HG03565 (cell line): ENCODE results near the gene SRRD.

Experiments
- ATAC-seq: cut with Tn5 transposase; IDR thresholded peaks from one replicate; pipeline ENCODE4 v1.9.1; 2021; ENCODE audit warnings: mild to moderate bottlenecking, moderate library complexity; ENCODE audit not compliant: unreplicated experiment

Gene SRRD

GRCh38 chr22:26452236-26453016 is 31.3 kb upstream of the SRRD start:
- no peak for ATAC-seq

GRCh38 chr22:26453216-26453615 is 30.5 kb upstream of the SRRD start:
- ATAC-seq = no peak

GRCh38 chr22:26453812-26454500 is 29.7 kb upstream of the SRRD start:
- ATAC-seq = no peak

DNA sequence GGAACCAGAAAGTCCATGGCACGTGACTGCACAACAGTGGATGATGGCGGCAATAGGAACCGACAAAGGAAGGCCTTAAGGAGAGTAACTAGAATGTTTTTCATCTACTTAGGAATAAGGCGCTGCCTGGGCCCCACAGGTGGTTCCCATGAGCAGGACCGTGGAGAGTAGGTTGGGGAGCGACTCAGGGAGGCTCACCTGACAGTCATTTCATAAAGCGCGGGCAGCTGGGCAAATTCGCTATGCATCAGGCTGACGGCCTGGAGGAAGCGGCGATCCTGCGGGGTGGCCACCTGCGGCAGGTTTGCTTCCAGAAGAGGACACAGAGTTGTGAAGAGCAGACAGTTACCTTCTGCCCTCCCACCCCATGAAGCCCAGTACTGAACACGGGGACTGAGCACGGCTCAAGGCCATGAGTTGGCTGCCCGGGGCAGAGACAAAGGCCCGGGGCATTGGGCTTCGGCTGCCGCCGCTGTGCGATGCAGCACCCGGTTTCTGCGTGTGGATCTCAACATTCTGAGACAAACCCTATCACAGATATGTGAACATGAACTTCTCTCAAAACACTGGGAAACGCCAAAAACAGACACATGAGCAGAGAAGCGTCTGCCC is 25.9 kb upstream of the SRRD start:
- ATAC-seq = no peak

DNA sequence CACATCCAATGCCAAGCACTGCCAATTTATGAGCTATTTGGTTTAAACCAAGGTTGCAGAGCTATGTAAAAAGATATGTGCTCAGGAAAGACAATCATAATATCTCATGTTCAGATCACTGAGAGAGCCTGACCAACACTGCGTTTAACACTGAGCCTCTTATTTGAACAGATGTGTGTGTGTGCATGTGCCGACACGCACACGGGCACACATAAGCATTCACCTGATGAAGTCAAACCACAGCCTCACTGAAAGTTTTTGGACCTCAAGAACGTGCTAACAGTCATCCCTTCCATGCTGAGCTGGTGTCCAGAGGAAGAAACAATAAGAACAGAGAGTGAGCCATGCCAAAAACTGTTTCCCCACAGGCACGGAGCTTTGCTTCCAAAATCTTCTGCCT is 23.5 kb upstream of the SRRD start:
- no peak for ATAC-seq

GRCh38 chr22:26461188-26461810 is 22.4 kb upstream of the SRRD start:
- no peak for ATAC-seq

GRCh38 chr22:26462051-26462450 is 21.6 kb upstream of the SRRD start:
- no peak for ATAC-seq

DNA sequence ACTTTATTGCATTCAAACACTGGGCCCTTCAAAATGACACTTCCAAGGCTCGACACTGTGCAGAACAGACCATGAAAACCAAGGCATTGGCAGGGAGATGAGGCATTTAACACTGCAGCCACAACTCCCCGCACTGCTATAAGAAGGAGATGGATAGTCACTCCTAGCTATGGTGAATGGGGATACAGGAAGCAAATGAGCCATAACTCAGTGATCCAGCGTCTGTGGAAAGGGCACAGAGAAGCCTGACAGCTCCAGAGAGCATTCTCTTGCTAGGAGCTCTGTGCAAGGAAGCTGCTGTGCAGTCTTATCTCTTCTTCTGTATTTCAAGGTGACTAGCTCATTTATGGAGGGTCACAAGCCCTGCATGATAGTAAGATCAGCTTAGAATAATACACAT is 21.0 kb upstream of the SRRD start:
- no peak for ATAC-seq

GRCh38 chr22:26463101-26463661 is 20.5 kb upstream of the SRRD start:
- no peak for ATAC-seq

- ATAC-seq = no peak
Observed at GRCh38 chr22:26463688-26464087, 20.0 kb upstream of the SRRD start.

GRCh38 chr22:26464312-26464711 is 19.4 kb upstream of the SRRD start:
- ATAC-seq = no peak

GRCh38 chr22:26466196-26466595 is 17.5 kb upstream of the SRRD start:
- no peak for ATAC-seq

DNA sequence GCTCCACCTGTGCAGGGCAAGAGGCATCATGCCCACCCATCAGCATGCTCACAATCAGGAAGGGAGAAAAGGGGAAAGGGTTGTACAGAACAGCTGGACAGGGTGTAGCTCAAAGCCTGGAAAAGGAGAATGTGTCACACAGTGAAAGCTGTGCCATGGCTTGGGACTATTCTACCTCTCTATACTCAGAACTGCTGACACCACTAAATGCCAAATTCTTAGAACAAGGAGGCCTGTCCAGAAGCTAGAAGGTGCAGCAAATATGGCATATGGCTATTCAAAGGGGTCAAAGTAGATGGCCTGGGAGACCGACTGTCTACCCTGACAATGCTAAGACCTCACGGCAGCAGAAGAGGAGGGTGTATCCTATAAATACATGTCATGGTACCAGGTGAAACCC is 12.9 kb upstream of the SRRD start:
- no peak for ATAC-seq

- ATAC-seq = no peak
Observed at GRCh38 chr22:26471522-26471921, 12.2 kb upstream of the SRRD start.

DNA sequence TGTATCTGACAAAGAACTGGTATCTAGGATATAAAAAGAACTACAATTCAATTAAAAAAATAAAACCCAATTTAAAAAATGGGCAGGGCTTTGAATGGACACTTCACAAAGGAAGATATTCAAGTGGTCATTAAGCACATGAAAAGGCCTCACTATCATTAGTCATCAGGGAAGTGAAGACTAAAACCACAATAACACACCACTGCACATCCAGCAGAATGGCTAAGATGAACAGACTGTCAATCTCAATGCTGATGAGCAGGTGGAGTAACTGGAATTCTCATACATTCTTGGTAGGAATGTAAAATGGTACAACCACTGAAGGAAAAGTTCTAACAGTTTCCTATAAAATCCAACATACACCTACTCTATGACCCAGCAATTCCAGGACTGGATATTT is 9.0 kb upstream of the SRRD start:
- ATAC-seq = no peak

DNA sequence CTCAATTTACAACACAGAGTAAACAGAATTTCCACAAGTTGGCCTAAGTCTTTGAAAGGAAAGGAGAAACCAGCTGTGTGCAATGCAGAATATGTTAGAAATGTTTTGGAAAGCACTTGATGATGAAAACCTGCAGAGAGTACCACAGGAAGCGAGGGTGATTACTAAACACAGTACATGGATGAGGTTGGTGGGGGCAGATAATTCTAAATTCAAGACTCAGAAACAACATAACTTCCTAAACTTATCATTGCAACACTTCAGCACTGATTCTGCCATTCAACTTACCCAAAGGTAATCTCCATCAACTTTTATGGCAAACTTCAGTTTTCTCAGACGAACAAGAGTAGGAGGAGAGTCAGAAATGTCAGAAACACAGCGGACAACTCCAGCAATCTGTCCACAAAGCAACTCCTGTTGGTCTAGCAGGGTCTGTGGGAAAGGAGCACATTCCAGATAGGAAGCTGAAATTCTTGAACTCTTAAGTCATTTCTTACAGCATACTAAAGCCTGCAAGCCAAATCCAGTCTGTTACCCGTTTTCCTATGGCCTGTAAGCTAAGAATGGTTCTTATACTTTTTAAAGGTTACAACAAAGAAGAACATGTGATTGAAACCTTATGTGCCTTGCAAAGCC is 6.9 kb upstream of the SRRD start:
- no peak for ATAC-seq

GRCh38 chr22:26477341-26477731 is 6.3 kb upstream of the SRRD start:
- no peak for ATAC-seq

DNA sequence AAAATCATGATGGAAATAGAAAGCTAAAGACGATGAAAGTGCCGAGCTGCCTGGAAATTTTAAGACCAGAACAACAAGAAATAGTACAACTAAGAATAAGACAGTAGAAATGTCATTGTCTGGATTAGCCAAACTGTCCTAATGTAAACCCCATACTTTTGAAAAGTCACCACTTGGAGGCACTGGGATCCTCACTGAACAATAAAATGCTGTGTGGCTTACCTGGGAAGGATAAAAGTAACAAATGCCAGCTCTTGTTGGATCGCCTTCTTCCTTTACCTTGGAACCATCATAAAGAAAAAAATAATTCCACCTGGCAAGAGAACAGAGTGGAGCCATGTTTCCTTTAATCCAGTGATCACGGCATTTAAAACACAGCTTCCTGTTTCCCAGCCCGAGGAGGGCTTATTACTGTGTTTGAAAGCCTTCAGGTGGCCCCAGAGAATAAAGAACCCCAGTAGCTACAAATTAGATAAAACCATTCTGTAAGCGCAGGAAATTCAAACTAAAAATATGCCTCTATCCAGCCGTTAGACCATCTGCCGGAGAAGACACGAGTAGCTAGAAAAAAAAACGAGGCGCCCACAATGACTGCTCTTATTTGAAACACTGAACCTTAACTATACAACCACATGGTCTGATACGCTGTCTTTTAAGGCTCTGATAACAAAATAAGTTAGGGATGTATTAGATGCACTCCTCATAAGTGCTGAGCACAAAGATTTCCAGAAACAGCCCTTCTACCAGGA is 4.5 kb upstream of the SRRD start:
- no peak for ATAC-seq

DNA sequence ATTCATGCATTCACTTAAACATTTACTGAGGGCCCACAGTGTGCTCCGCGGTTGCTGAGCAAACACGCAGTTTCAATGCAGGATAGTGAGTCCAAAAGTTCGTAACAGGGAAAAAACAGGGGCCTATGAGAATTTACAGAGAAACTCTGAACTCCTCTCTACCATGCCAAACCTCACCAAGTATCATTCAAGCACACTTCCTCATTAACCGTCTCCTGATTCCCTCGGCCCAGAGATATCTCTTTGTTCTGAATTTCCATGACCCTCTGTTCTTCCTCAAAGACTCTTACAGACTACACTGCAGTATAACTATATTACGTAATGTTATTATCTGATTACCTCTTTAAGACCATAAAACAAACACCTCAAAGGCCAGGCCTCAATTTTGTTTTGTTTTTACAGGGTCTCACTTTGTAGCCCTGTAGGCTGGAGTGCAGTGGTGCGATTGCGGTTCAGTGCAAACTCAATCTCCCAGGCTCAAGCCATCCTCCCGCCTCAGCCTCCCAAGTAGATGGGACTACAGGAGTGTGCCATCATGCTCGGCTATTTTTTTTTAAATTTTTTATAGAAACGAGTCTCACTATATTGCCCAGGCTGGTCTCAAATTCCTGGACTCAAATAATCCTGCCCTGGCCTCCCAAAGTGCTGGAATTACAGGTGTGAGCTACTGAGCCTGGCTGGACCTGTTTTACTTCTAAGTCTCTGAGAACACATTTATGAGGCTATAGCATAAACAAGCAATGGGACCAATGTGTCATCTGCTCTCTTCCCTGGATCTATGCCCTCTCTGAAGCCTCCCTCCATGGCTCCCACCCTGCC is 3.7 kb upstream of the SRRD start:
- no peak for ATAC-seq

DNA sequence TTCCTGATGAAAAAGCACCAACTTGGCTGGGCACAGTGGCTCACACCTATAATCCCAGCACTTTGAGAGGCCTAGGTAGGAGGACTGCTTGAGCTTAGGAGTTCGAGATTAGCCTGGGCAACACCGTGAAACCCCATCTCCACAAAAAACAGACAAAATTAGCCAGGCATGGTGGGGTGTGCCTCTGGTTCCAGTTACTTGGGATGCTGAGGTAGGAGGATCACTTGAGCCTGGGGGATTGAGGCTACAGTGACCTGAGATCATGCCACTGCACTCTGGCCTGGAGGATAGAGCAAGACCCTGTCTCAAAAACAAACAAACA is 3.1 kb upstream of the SRRD start:
- ATAC-seq = no peak
